Sigmoid colon (tissue), 4 donors: ENCODE results near the gene WSCD1.

Experiments used
- EP300 ChIP-seq, 4 donors: sonication (generic); formaldehyde crosslinking; IDR thresholded peaks; one replicate each; pipeline ENCODE4 v1.6.1; 2017; ENCODE audit warnings: antibody characterized with exemption in 4 of 4
- TF ChIP-seq, protein P1 (sequence below), 4 experiments: fragments of 450-650 bp in 3 of 4; fragments of 200-600 bp in 1 of 4; IDR thresholded peaks; one replicate each; pipeline ENCODE4 v1.5.1; 2016 to 2019; ENCODE audit warnings: antibody characterized with exemption in 4 of 4, mild to moderate bottlenecking in 3 of 4, moderate library complexity in 2 of 4

DNA sequence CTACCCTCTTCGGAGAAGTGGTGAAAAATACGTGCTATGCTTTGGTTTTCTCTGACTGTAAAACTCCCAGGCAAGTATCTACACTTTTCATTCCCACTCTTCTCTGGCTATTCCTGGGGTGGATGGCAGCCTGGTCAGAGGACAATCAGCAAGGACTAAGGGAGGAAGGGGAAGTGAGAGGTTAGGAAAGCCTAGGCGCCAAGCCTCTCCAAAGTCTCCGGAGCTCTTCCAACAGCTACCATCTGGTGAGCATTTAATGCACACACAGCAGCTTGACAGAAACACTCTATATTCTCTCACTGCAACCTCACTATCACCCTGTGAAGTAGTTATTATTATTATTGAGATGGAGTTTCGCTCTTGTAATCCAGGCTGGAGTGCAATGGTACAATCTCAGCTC, 65.1 kb downstream of the WSCD1 start:
- TF ChIP-seq, protein P1, sequence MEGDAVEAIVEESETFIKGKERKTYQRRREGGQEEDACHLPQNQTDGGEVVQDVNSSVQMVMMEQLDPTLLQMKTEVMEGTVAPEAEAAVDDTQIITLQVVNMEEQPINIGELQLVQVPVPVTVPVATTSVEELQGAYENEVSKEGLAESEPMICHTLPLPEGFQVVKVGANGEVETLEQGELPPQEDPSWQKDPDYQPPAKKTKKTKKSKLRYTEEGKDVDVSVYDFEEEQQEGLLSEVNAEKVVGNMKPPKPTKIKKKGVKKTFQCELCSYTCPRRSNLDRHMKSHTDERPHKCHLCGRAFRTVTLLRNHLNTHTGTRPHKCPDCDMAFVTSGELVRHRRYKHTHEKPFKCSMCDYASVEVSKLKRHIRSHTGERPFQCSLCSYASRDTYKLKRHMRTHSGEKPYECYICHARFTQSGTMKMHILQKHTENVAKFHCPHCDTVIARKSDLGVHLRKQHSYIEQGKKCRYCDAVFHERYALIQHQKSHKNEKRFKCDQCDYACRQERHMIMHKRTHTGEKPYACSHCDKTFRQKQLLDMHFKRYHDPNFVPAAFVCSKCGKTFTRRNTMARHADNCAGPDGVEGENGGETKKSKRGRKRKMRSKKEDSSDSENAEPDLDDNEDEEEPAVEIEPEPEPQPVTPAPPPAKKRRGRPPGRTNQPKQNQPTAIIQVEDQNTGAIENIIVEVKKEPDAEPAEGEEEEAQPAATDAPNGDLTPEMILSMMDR (IDR thresholded peaks at IDR 0.05), result no peak
- TF ChIP-seq EP300 (IDR thresholded peaks at IDR 0.05), result no peak
